GM18511 (cell line): Measurements from ENCODE around the gene PRR7.
A peak's percentile ranks its signal among the peaks of the same experiment; 100 is the strongest.

Experiments
- ATAC-seq: cut with Tn5 transposase; IDR thresholded peaks from one replicate; pipeline ENCODE4 v1.9.1; 2021; ENCODE audit warnings: mild to moderate bottlenecking, moderate library complexity; ENCODE audit not compliant: unreplicated experiment

PRR7 gene

GRCh38 chr5:177423671-177424070 lies 22.9 kb upstream of the PRR7 start:
- ATAC-seq, result no peak

- ATAC-seq, result no peak
These were observed 21.3 kb upstream of the PRR7 start for GRCh38 chr5:177425196-177425800.

GRCh38 chr5:177425801-177426565 lies 20.6 kb upstream of the PRR7 start:
- ATAC-seq, result peak; percentile 81

GRCh38 chr5:177426566-177427210 lies 19.9 kb upstream of the PRR7 start, which contains the start of gene GRK6:
TSS of gene GRK6 (plus strand) at chr5:177426676. CDS start at chr5:177426846, 170 bp downstream.
- ATAC-seq, result peak; percentile 7

- no peak for ATAC-seq
These were observed 19.3 kb upstream of the PRR7 start for GRCh38 chr5:177427211-177427822.

GRCh38 chr5:177427919-177428573 lies 18.6 kb upstream of the PRR7 start:
- no peak for ATAC-seq

- no peak for ATAC-seq
These were observed 17.9 kb upstream of the PRR7 start for GRCh38 chr5:177428574-177429217.

- no peak for ATAC-seq
These were observed 17.2 kb upstream of the PRR7 start for GRCh38 chr5:177429248-177430040.

- no peak for ATAC-seq
These were observed 16.3 kb upstream of the PRR7 start for GRCh38 chr5:177430140-177430951.

- ATAC-seq, result no peak
These were observed 15.7 kb upstream of the PRR7 start for GRCh38 chr5:177430972-177431316.

GRCh38 chr5:177431317-177432142 lies 15.1 kb upstream of the PRR7 start:
- ATAC-seq, result peak; percentile 60

GRCh38 chr5:177432143-177432838 lies 14.3 kb upstream of the PRR7 start:
- ATAC-seq, result no peak

GRCh38 chr5:177432839-177433657 lies 13.6 kb upstream of the PRR7 start:
- ATAC-seq, result no peak

GRCh38 chr5:177433658-177434217 lies 12.9 kb upstream of the PRR7 start:
- no peak for ATAC-seq

- no peak for ATAC-seq
These were observed 12.2 kb upstream of the PRR7 start for GRCh38 chr5:177434437-177434836.
